Measurements from ENCODE around the gene P4HA2.

- no peak for TF ChIP-seq CTCF (IDR thresholded peaks at IDR 0.05)
- TF ChIP-seq POLR2A (IDR thresholded peaks at IDR 0.05) = no peak
These were observed 35.4 kb upstream of the P4HA2 start for GRCh38 chr5:132262882-132263547.

Data from Peyer's patch (tissue), 4 donors.